GM13976 (cell line): Measurements from ENCODE around the gene CDH26.

Experiments
- DNase-seq: peaks from one replicate; pipeline ENCODE4 v3.0.0; 2012; ENCODE audit warnings: low spot score
- in situ Hi-C: fragments of 300-500 bp; cut with MboI; formaldehyde crosslinking; loops from one replicate; pipeline ENCODE4 v1.12.0; 2022; ENCODE audit warnings: low sequenced_read_pairs, mixed read lengths, inconsistent platforms; ENCODE audit not compliant: unreplicated experiment
- TF ChIP-seq, protein P1 (sequence below): IDR thresholded peaks from 2 replicates; pipeline ENCODE4 v1.5.1; 2012; ENCODE audit warnings: borderline replicate concordance, mild to moderate bottlenecking; ENCODE audit not compliant: insufficient read depth; ENCODE audit errors: extremely low read depth, missing control alignments, control extremely low read depth

Gene CDH26

DNA sequence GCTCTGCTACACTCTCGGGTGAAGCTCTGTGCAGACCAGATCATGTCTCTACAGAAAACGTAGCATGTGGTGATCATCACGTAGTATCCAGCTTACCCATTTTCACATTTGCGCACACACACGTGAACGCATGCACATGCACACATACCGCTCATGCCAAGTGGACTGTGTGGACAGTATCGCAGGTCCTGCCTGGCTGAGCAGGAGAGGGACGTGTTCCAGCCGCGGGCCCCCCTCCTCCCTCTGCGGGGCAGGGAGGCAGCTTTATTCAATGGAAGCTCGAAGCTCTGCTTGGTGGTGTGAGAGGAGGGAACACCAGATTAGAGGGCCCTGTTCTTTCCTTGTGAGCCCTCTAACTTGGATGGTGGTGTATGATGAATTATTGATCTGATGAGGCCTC lies 51.1 kb downstream of the CDH26 start:
- in situ Hi-C loops: no loop called here
- TF ChIP-seq, protein P1, sequence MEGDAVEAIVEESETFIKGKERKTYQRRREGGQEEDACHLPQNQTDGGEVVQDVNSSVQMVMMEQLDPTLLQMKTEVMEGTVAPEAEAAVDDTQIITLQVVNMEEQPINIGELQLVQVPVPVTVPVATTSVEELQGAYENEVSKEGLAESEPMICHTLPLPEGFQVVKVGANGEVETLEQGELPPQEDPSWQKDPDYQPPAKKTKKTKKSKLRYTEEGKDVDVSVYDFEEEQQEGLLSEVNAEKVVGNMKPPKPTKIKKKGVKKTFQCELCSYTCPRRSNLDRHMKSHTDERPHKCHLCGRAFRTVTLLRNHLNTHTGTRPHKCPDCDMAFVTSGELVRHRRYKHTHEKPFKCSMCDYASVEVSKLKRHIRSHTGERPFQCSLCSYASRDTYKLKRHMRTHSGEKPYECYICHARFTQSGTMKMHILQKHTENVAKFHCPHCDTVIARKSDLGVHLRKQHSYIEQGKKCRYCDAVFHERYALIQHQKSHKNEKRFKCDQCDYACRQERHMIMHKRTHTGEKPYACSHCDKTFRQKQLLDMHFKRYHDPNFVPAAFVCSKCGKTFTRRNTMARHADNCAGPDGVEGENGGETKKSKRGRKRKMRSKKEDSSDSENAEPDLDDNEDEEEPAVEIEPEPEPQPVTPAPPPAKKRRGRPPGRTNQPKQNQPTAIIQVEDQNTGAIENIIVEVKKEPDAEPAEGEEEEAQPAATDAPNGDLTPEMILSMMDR: no peak
- DNase-seq: no peak

DNA sequence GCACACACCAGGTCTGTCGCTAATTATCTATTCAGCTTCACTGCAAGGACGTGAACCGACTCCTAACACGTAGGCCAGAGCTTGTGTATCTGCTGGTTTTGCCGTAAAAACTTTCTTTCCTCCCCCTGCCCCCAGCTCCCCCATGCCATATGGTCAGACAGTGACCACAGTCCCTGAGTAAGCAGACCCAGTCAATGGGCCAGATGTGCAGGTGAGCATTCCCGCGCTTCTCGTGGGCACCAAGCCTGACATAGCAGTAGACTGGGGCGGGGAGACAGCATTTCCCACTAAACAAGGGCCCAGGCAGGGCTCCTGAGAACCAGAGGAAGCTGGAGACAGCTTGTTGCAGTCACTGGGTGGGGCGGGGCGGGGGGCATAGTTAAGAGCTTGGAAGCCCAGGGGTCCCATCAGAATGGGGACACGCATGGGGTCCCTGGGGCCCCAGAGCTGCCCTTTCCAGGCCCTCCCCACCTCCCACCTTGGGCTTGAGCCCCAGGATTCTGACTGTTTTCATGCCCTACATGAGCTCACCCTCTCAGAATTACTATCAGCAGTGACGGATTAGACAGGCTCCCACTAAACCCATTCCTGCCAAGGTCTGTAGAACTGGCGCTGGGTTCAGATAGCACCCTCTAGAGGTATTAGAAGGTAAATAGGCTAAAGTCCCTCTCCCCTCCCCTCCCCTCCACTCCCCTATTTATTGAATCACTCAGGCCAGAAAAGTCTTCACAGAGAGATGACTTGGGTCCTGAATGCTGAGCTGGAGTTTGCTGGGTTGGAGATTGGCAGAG lies 51.8 kb downstream of the CDH26 start:
- in situ Hi-C loops: no loop called here
- TF ChIP-seq, protein P1: no peak
- DNase-seq: no peak

DNA sequence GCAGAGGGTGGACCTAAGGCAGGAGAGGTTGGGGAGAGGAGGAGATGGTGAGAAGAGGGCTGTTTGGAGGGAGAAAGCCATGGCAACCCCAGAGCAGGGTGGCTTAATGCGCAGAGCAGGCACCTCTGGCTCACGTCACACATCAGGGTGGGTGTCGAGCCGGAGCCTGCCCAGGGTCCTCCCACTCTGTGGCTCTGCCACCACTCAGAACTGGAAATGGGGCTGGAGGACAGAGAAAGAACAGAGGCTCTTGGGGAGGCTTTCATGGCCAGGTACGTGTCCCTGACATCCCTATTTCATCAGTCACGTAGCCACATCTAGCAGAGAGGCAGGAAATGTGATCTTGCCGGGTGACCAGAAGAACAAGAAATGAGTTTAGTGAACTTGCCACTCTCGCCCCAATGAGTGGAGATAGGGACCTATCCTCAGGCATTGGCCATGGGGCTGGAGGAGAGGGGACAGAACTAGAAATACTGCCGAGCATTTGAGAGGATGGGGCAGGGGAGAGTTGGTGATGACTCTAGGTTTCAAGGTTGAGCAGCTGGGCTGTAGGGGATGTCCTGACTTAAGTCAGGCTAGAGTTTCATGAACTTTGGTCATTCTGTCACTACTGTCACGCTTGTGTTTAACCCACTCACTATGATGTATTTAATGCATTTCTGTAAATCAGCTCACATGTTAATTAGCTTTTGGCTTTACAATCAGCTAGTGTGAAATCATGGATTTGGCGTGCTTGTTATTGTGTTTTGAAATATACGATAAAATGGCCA lies 52.7 kb downstream of the CDH26 start:
- DNase-seq: no peak
- in situ Hi-C loops: no loop called here
- TF ChIP-seq, protein P1: no peak

DNA sequence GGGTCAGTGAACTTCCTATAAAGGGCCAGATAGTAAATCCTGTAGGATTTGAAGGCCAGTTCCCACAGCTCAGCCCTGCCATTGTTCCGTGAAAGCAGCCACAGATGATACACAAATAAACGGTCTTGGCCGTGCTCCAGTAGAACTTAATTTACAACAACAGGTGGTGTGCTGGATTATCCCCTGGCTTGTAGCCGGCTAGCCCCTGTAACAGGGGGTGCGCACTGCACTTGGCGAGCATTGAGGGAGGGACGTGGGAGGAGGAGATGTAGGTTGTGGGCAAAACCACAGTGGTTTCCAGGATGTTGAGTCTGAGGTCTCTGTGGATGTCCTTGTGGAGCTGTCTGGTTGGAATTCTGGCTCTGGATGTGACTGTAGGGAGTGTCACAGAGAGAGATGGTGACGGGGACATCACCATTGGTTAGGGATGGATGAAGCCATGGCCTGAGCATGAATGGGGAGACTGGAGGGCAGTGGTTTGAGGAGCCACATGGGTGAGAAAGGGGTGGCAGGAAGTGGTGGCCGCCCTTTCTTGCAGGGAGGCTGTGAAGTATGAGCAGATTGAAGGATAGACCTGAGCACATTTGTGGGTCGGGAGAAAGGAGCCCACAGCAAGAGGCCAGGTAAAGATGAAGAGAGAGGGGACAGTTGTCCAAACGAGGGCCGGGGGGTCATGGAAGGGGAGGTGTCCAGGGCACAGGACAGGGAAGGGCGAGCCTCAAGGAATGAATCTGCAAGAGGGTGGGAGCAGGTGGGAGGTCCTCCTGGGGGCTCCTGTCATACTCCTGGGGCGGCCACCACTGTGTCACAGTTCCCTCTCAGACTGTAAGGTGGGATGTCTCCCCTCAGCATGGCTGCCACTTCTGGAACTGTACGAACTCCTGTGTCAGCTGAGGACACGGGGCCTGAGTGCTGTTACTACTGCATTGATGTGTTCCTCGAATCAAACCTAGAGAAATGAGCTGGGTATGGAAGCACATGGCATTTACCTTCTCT lies 53.6 kb downstream of the CDH26 start:
- DNase-seq: no peak
- TF ChIP-seq, protein P1: no peak
- in situ Hi-C loops: no loop called here

DNA sequence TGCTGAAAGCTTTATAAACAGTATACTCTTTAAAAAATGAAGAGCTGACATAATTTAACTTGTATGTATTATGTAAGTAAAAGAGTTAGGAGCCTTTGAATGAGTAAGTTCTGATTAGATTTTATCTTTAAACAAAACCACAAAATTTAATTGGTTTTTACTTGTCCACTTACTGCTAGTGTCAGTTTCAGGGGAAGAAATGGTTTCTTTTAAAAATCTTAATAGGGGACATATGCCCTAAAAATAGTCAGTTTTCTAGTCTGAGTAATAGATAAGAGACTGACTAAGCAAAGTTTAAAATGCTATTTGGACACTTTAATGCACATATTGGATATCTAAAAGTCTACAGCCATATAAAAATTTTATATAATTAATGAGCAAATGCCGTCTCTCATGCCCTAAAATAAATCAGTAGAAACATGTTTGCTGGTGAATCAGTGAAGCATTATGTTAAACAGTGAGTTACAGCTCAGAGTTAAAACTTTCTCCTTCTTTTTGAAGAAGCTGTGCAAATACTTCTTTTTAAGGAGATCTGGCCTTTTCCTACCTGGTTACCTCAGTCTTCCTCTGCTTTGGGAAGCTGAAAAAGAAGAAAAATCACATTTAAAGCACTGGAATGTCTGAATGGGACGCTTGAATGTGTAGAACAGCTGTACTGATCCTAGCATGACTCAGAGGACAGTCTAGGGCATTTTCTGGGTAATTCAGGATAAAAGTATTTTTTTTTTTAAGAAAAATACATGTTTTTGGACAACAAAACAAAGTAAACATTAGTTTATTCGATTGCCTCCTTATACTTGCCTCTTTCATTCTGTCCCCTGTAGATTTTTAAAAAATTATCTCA lies 55.3 kb downstream of the CDH26 start:
- TF ChIP-seq, protein P1: no peak
- DNase-seq: no peak
- in situ Hi-C loops: no loop called here
